ENCODE results near the gene ZNF530.

The ZNF530 gene

GRCh38 chr19:57563547-57563946, 36.1 kb upstream of the ZNF530 start:
- no peak for TF ChIP-seq CTCF (IDR thresholded peaks at IDR 0.05)

- no peak for TF ChIP-seq CTCF (IDR thresholded peaks at IDR 0.05)
These were observed 33.1 kb upstream of the ZNF530 start for GRCh38 chr19:57566396-57567265.

DNA sequence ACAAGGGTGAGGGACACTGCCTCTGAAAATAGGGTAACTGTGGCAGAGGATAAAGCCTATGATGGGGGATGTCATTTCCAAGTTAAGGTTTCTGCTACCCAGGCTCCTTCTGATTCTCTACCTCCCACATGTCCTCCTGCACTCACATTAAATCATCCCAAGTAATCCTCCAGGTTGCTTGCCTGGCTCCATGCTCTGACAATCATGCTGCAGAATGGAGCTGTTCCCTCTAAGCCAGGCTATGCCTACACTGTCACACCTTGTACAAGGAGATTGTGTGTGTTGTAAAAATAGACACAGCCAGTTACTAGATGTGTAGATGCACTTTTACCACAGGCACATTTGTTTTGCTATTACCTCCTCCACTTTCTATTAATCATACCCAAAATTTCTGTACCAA, 29.0 kb upstream of the ZNF530 start:
- no peak for TF ChIP-seq CTCF (IDR thresholded peaks at IDR 0.05)

GRCh38 chr19:57572415-57572947, 27.2 kb upstream of the ZNF530 start:
- no peak for TF ChIP-seq CTCF (IDR thresholded peaks at IDR 0.05)

GRCh38 chr19:57576661-57577060, 23.0 kb upstream of the ZNF530 start:
- no peak for TF ChIP-seq CTCF (IDR thresholded peaks at IDR 0.05)

- peak; percentile 23; the same call in 1 of the 2 replicates for TF ChIP-seq CTCF (IDR thresholded peaks at IDR 0.05)
These were observed 21.0 kb upstream of the ZNF530 start, which contains the start of gene ZNF416 for GRCh38 chr19:57578487-57579205. Gene ZNF416, minus strand, starts transcription at chr19:57578911. Its CDS starts 207 bp downstream, at chr19:57578704.

GRCh38 chr19:57583104-57583520, 16.6 kb upstream of the ZNF530 start:
- TF ChIP-seq CTCF (IDR thresholded peaks at IDR 0.05), result no peak

Data from LNCAP (cell line).